DND-41 (cell line): ENCODE data around the gene PITX1.

Source experiments
- CTCF ChIP-seq: IDR thresholded peaks from 2 replicates; pipeline ENCODE4 v1.5.1; 2012; ENCODE audit warnings: borderline replicate concordance, low read length, moderate library complexity, mild to moderate bottlenecking; ENCODE audit not compliant: poor library complexity, severe bottlenecking; ENCODE audit errors: extremely low read depth
- EZH2 ChIP-seq: IDR thresholded peaks from 3 replicates; pipeline ENCODE4 v1.6.1; 2012; ENCODE audit warnings: borderline replicate concordance, low read depth, mild to moderate bottlenecking, moderate library complexity, low read length, inconsistent platforms; ENCODE audit not compliant: severe bottlenecking

GRCh38 chr5:134982230-134982629 lies 51.8 kb downstream of the PITX1 start:
- TF ChIP-seq CTCF (no peak), EZH2 (no peak)
